Hematopoietic multipotent progenitor cell (in vitro differentiated cells): ENCODE measurements around the gene CNGB1. TPM values are rescaled to one million over a fixed set of nuclear protein-coding genes. Genes with fewer than 3 reads are reported as not detected.
"Not testable (repeated sequence)": the region's sequence is repeated elsewhere in the genome, so short reads cannot be mapped to it uniquely, and the experiment has no call there.

Experiments
- DNase-seq, 3 donors: peaks; one replicate each; pipeline ENCODE4 v3.0.0-alpha.2; 2011 to 2015; ENCODE audit warnings: low read depth in 2 of 3, low spot score in 2 of 3
- total RNA-seq: library from RNA; depleted of rRNA; stranded (reverse); fragments of >200 nt; gene quantifications from one replicate; pipeline ENCODE4 v1.2.3, GENCODE V29; 2012

The CNGB1 gene
- total RNA-seq, result not detected

DNA sequence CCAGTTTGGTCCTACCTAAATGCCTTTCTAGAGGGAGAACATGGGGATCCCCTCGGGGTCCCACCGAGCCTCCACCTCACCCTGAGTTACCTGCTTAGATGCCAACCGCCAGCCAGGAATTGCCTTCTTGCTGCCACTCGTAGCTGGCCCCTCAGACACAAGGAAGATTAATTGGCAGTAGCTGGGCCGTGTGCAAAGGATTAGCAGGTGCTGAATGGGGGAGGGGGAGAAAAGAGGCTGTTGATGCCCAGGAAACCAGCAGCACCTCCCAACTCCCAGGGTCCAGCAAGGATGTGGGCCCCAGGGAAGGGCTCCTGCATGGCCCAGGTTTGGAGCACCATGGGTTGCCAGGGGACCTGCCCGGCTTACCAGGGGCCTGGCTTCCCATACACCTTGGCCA is at the start of gene CNGB1:
Gene CNGB1 (minus strand): TSS at position 159 of the 400 bp plus-strand sequence. CDS start 3,842 bp downstream, outside the sequence.
- no peak for DNase-seq

DNA sequence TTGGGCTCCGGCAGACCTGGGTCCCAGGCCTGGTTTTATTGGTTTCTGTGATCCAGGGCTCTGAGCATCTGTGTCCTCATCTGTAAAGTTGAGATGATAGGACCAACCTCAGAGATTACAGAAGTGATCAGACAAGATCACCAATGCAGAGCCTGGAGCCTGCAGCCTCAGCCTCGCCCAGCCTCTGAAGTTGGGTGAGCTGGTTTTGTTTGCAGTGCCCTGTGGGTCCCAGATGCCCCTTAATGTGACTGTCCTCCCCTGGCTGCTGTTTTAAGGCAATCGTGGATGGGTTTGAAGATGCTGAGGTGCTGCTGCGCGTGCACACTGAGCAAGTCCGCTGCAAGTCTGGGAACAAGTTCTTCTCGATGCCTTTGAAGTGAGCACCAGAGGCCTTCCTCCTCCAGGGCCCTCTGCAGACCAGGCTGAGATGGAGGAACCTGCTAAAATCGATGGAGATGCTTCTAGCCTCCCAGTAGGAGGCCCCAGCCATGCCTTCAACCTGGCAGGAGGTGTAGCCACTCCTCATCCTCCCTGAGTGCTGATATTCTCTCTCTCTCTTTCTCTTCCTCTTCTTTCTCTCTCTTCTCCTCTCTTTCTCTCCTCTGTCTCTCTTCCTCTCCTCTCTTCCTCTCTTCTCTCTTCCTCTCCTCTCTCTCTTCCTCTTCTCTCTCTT is 49.1 kb upstream of the CNGB1 start:
- no peak for DNase-seq

DNA sequence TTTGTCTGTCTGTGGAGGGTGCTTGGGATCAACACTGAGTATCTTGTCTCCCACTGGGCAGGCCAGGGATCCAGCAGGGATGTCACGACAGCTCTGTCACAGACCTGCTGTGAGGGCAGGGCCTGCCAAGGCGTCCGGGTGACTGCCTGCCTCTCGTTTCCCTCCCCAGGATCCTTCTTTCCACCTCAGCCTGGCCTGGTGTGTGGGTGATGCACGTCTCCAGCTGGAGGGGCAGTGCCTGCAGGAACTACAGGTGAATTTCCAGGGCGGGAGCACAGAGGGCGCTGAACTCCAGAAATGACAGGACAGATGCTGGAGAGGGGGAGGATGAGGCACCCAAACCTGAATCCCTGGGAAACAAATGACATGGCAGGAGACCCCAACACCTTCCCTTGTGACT is 47.9 kb upstream of the CNGB1 start:
- DNase-seq, result no peak

GRCh38 chr16:58016840-58017446 is 46.0 kb upstream of the CNGB1 start:
- DNase-seq, result no peak

DNA sequence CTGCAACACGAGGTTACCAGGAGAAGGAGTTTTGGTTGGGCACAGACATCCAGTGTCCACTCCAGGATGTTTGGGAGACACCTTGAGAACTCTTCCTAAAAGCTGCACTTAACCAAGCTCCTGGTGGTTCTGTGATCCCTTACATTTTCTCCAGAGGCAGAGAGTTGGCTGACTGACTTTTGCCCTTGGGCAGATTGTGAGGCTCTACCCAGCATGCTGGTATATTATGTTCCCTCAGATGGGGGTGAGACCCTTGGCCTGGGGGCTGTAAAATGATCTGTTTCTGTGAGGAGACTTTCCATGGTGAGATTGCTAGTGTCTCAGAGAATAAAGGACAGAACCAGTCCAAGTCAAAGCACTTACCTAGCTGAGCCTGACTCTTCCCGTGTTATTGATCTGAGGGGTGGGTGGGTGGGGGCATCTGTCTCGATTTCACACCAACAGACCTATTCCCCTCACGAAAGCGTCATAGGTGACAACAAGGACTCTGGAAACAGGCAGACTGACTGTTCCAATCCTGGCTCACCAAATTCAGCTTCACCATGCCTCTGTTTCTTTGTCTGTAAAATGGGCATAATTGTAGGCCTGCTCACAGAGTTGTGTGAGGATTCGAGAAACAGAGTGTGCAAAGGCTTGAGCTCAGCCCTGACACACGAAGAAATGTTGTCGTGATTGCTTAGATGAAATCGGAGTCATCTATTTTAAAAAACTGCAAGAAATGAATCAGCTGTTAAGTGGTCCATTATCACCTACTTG is 42.5 kb upstream of the CNGB1 start:
- DNase-seq, result no peak

- no peak for DNase-seq
Measured at GRCh38 chr16:58012481-58012880, 41.6 kb upstream of the CNGB1 start.

DNA sequence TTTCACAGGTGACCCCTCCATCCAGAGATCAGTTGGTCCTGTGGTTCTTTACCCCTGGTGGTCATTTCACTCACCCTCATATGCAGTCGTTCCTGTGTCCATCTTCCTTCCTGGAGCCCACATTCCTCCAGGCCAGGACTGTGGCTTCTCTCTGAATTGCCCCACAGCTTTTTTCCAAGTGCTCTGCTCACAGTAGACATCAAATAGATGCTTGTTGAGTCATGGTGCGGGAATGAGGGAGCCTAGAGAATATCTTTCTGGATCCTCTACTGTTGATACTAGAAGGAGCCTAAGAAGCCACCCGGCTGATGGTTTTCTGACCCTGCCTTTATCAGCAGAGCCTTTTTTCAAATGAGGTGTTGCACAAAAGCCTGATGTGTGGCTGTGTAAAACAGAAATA is 40.7 kb upstream of the CNGB1 start:
- DNase-seq, result no peak

DNA sequence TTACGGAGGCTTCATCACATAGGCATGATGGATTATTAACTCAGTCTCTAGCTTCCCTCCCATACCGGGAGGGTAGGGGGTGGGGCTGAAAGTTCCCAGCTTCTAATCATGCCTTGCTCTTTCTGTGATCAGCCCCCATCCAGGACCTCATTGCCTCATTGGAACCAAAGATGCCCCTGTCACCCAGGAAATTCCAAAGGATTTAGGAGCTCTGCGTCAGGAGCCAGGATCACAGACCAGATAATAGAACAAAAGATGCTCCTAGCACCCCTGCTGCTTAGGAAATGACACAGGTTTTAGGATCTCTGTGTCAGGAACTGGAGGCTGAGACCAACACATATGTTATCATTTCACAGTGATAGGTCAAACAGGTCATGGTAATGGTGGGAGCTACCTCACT is 40.0 kb upstream of the CNGB1 start:
- DNase-seq, result no peak

DNA sequence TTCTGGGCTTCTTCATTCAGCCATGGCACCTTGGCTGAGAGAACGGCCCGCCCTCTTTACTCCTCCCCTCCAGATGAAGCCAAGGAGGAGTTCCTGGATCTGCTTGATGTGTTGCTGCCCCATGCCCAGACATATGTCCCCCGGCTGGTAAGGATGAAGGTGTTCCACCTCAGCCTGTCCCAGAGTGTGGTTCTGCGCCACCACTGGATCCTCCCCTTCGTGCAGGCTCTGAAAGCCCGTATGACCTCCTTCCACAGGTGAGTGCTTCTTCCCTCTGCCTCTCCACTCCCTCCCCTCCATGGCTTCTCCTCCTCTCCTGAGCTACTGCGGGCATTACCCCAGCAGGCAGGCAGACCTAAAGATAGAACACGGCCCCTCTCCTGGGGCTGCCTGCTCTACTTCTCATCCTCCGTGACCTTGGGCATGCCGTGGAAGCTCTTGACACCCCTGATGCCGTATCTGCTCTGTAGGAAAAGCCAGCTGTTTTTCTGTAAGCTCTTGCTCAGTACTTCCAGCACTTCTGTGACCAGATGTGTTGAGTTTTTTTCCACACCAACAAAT is 39.0 kb upstream of the CNGB1 start:
- DNase-seq, result no peak

GRCh38 chr16:58004736-58005135 is 33.8 kb upstream of the CNGB1 start:
- not testable (repeated sequence) for DNase-seq

DNA sequence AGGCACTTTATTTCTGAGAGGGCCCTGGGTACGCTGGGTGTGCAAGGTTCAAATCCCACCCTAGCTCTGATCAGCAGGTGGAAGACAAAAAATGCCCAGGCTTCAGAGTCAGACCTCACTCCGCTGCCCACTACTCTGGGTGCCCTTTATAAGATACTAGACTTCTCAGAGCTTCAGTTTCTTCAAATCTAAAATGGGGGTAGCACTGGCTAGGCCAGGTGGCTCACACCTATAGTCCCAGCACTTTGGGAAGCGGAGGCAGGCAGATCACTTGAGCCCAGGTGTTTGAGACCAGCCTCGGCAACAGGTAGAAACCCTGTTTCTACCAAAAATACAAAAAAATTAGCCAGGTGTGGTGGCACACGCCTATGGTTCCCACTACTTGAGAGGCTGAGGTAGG is 32.0 kb upstream of the CNGB1 start:
- no peak for DNase-seq

GRCh38 chr16:58002416-58002800 is 31.5 kb upstream of the CNGB1 start:
- no peak for DNase-seq

DNA sequence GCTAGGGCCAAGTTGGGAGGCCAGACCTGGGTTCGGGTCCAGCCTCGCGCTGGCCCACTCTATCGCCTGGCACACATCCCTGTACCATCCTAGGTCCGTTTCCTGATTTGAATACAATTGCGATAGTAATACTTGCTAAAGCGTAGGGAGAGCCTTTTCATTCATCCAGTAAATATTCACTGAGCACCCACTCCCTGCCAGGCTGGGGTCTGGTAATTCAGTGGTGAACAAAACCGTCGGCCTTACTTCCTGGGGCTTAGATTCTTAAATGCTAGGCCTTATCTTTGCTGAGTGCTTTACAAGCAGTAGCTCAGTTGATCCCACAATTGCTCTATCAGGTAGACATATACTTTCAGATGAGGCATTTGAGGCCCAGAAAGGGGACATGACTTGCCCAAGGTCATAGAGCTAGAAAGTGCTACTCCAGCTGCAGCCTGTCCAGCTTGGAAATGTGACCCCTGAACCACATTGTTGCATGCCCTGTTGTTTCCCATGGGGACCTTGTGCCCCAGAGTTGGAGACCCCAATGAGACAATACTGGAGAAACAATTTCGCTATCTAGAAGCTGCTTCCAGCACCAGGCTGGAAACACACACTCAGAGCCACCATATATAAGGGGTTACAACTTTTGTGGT is 31.0 kb upstream of the CNGB1 start:
- DNase-seq, result no peak

- DNase-seq, result peak; percentile 74 to 91 (median 90)
Measured at GRCh38 chr16:58000706-58001676, 30.1 kb upstream of the CNGB1 start, which contains the start of gene USB1. USB1 (plus strand) TSS chr16:58001407; CDS start chr16:58001484, 77 bp downstream.

DNA sequence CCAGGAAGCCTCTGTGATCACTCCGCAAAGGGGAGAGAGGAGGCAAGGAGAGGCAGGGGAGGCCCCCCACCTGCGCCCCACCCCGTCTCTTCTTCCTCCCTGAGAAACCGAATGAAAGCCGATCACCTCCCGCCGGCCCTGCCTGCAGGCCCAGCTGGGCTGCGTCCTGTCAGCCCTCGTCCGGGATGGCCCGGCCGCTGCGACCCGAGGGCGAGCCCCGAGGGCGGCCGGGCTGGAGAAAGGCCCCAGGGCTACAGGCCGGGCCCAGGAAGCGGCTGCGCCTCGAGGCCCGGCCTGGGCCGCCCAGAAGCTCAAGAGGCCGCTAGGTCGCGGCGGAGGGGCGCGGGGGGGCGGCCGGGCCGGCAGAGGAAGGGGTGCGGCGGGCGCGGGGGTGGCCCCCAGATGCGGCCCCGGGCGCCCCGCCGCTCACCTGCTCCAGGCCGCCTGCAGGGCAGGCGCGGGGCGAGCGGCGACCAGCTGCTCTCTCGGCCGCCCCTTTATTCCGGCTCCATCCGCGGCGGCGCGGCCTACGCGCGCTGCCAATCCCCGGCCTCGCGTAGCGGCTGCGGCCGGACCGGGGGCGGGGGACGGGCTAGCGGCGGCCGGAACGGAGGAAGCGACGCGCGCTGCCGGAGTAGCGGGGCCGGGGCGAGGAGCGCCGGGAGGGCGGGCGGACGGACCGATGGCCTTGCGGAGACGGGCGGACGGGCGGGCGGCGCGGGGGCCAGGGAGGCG is 29.2 kb upstream of the CNGB1 start, which contains the start of gene ZNF319:
Gene ZNF319 (minus strand): TSS at position 702 of the 735 bp plus-strand sequence. CDS start 2,407 bp downstream, outside the sequence.
- DNase-seq, result peak in 1 of 3 donors; percentile 41

DNA sequence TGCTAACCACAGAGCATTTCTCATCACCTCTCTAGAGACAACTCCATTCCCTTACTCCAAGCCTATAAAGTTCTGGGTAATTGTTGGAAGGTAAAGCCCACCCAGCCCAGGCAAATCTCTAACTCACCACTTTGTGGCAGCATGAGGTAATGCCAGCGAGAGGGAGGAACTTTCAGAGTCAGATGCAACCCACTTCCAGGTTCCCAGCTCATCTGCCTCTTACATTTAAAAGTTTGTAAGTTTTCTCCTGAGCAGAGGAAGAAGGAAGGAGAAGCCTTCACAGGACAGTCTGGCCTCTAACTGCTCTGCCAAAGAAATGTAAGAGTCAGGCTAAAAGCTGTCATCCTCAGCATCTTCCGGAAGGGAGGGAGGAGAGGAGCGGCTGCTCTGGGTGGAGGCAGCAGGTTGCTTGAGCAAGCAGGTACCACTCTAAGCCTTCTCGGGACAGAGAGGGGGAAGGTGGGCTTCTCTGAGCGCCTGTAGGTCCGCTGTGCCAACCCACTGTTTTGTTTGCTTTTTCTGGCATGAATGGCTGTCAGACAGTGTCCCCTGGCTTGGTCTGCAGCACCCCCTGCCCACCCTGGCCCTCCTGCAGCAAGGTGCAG is 28.5 kb upstream of the CNGB1 start:
- DNase-seq, result peak in 2 of 3 donors; percentile 41 to 56

DNA sequence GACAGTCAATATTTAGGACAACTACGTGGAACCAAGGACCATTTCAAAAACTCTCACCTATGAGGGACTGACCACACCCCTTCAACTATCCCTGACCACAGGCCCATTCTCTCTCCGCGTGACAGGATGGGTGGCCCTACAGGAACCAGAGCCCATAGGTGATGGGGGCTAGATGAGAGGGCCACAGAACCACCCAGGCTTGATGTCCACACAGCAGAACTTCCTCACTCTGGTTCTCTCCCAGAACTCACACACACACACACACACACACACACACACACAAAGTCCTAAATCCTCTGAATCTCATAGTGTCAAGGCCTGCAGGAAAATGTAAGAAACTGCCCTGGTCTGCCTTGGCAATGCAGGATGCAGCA is 28.1 kb upstream of the CNGB1 start:
- DNase-seq, result no peak

DNA sequence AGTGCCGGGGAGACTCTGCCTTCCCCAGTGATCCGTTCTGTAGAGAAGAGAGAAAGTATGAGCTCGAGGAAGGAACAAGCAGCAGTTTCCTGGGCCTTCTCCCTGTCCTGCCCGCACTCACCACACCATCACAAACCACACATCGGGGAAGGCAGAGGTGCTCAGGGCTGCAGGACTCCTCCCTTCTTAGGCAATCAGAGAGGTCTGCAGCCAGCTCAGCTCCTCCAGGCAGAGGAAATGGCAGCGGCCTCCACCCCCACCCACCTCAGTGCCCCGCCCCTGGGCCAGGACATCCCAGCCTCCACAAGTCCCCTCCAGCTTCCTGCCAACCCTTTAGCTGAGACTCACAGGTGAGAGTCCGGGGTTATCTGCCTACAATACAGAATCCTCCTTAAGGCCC is 27.6 kb upstream of the CNGB1 start:
- DNase-seq, result no peak
